ENCODE measurements around the gene SH3BP4. TPM values are rescaled to one million over a fixed set of nuclear protein-coding genes. Genes with fewer than 3 reads are reported as not detected.

Gene SH3BP4
- total RNA-seq, 1 experiment from 2014 or later: 93.8 TPM

DNA sequence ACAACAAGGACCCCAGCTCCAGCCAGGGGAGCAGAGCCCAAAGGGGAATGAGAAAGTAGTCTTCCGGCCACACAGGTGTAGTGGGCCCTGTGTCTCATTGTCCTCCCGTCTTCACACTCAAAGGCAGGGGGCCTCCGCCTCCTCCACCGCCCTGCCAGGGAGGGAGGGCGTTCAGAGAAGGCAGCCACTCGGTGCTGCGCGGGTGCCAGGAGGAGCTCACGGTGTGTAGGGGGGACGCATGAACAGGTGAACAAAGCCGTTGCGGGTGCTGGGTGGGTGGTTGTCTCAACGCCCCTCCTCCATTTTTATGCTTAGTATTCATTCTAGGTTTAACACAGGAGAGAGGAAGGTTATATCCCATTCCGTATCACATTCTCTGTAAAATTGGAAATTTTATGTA is 36.7 kb downstream of the SH3BP4 start:
- H3K9me3 Mint-ChIP-seq: no peaks in the 10 kb centered on the region
- H3K4me1 ChIP-seq (ENCODE audit: insufficient read depth, low read length): no peaks in the 10 kb centered on the region
- H3K9ac ChIP-seq (ENCODE audit: extremely low read depth, insufficient read length, low read length): no peak overlapping the region
- H2BK12ac ChIP-seq (ENCODE audit: insufficient read length, low read depth, low read length): no peak overlapping the region
- no peak overlapping the region for H3K27ac ChIP-seq (ENCODE audit: insufficient read length, low read depth, low read length)
- H2AK5ac ChIP-seq (ENCODE audit: insufficient read length, low read length): no peak overlapping the region
- no peaks in the 10 kb centered on the region for H3K9me3 ChIP-seq (ENCODE audit: control insufficient read depth, low read depth, low read length)
- no peak overlapping the region for H3T11ph ChIP-seq (ENCODE audit: low read length)
- H3K4me2 ChIP-seq (ENCODE audit: insufficient read depth, insufficient read length, low read length): no peak overlapping the region
- H3K4me3 Mint-ChIP-seq: no peak overlapping the region
- no peaks in the 10 kb centered on the region for H4K20me1 ChIP-seq (ENCODE audit: control insufficient read depth, insufficient read depth, insufficient read length)
- no CpG with 5 or more reads among the region's 14 CpGs for WGBS (ENCODE audit: extremely low coverage, insufficient read length, low lambda C conversion rate)
- H3K23ac ChIP-seq (ENCODE audit: insufficient read length, low read depth, low read length): no peak overlapping the region
- peaks cover 31% of the 10 kb centered on the region; the same call in 1 of the 2 replicates for H3K79me2 ChIP-seq (ENCODE audit: insufficient read depth, low read length)
- no peaks in the 10 kb centered on the region for H3K79me1 ChIP-seq (ENCODE audit: insufficient read depth, low read depth, low read length, poor library complexity, severe bottlenecking)
- DNase-seq: no peak
- H2AFZ ChIP-seq (ENCODE audit: low read length): no peak overlapping the region
- no peaks in the 10 kb centered on the region for H3K27me3 Mint-ChIP-seq (ENCODE audit: low read depth)
- no peaks in the 10 kb centered on the region for H3K23me2 ChIP-seq (ENCODE audit: insufficient read length, low read depth, low read length, poor library complexity, severe bottlenecking)
- H3K18ac ChIP-seq (ENCODE audit: insufficient read length, low read depth, low read length): no peak overlapping the region
- peaks cover 15 to 48% (median 26%) of the 10 kb centered on the region in 3 experiments for H3K36me3 Mint-ChIP-seq (ENCODE audit: insufficient read depth in 1 of 3, low read depth in 3 of 3)
- H2BK5ac ChIP-seq (ENCODE audit: insufficient read length, low read length): no peak overlapping the region
- H2BK120ac ChIP-seq (ENCODE audit: low read depth, low read length, poor library complexity, severe bottlenecking): no peak overlapping the region
- H3K27ac Mint-ChIP-seq: no peak overlapping the region
- no peak overlapping the region for H3K56ac ChIP-seq (ENCODE audit: insufficient read length, low read depth, low read length)
- H3K27me3 ChIP-seq (ENCODE audit: insufficient read depth, low read length): no peaks in the 10 kb centered on the region
- H3K4me1 Mint-ChIP-seq: peaks cover 40 to 52% of the 10 kb centered on the region in 2 experiments
- TF ChIP-seq, protein P1, sequence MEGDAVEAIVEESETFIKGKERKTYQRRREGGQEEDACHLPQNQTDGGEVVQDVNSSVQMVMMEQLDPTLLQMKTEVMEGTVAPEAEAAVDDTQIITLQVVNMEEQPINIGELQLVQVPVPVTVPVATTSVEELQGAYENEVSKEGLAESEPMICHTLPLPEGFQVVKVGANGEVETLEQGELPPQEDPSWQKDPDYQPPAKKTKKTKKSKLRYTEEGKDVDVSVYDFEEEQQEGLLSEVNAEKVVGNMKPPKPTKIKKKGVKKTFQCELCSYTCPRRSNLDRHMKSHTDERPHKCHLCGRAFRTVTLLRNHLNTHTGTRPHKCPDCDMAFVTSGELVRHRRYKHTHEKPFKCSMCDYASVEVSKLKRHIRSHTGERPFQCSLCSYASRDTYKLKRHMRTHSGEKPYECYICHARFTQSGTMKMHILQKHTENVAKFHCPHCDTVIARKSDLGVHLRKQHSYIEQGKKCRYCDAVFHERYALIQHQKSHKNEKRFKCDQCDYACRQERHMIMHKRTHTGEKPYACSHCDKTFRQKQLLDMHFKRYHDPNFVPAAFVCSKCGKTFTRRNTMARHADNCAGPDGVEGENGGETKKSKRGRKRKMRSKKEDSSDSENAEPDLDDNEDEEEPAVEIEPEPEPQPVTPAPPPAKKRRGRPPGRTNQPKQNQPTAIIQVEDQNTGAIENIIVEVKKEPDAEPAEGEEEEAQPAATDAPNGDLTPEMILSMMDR (conservative IDR thresholded peaks at IDR 0.05): no peak
- no peak overlapping the region for H3K14ac ChIP-seq (ENCODE audit: insufficient read depth, low read length)
- H3K4ac ChIP-seq (ENCODE audit: low read depth, low read length): no peak overlapping the region
- no peak overlapping the region for H4K5ac ChIP-seq (ENCODE audit: insufficient read length, low read depth, low read length)
- H4K8ac ChIP-seq (replicated peaks; ENCODE audit: insufficient read length, low read depth, low read length): no peak overlapping the region
- no peak overlapping the region for H2BK15ac ChIP-seq (ENCODE audit: low read depth, low read length)
- H2BK20ac ChIP-seq (ENCODE audit: low read depth, low read length, poor library complexity, severe bottlenecking): no peak overlapping the region
- no peak overlapping the region for H4K91ac ChIP-seq (ENCODE audit: insufficient read length, low read depth, low read length)
